SK-N-SH treated with all-trans-retinoic acid at 6 μM for 48 hours (cell line): ENCODE results near the gene NEURL1B.

Experiments used
- ARNTL ChIP-seq: fragments of 450-650 bp; formaldehyde crosslinking; IDR thresholded peaks from 2 replicates; pipeline ENCODE4 v1.5.0; 2020; ENCODE audit warnings: low read depth, mild to moderate bottlenecking, moderate library complexity, borderline replicate concordance
- BACH2 ChIP-seq: fragments of 250-450 bp; sonication (Bioruptor Pico); IDR thresholded peaks from 2 replicates; pipeline ENCODE4 v1.9.0; 2021; ENCODE audit warnings: mild to moderate bottlenecking, borderline replicate concordance
- CSDC2 ChIP-seq: fragments of 250-450 bp; sonication (Bioruptor Pico); IDR thresholded peaks from 2 replicates; pipeline ENCODE4 v1.5.0; 2020; ENCODE audit warnings: mild to moderate bottlenecking, moderate library complexity
- CSRNP3 ChIP-seq: fragments of 250-450 bp; sonication (Bioruptor Pico); IDR thresholded peaks from 2 replicates; pipeline ENCODE4 v1.5.1; 2021; ENCODE audit warnings: mild to moderate bottlenecking, moderate library complexity
- OSR1 ChIP-seq: fragments of 250-450 bp; sonication (Bioruptor Pico); IDR thresholded peaks from 2 replicates; pipeline ENCODE4 v1.8.0; 2022; ENCODE audit warnings: moderate library complexity, mild to moderate bottlenecking, inconsistent platforms
- PATZ1 ChIP-seq: fragments of 250-450 bp; sonication (Bioruptor Pico); IDR thresholded peaks from 2 replicates; pipeline ENCODE4 v1.8.0; 2020; ENCODE audit warnings: mild to moderate bottlenecking, moderate library complexity, borderline replicate concordance
- PPARA ChIP-seq: fragments of 250-450 bp; sonication (Bioruptor Pico); IDR thresholded peaks from 2 replicates; pipeline ENCODE4 v1.5.0; 2020; ENCODE audit warnings: mild to moderate bottlenecking, borderline replicate concordance
- RARB ChIP-seq: fragments of 250-450 bp; sonication (Bioruptor Pico); IDR thresholded peaks from 2 replicates; pipeline ENCODE4 v1.8.0; 2021; ENCODE audit warnings: mild to moderate bottlenecking, moderate library complexity
- SNAI2 ChIP-seq: fragments of 250-450 bp; sonication (Bioruptor Pico); IDR thresholded peaks from 2 replicates; pipeline ENCODE4 v1.5.0; 2020; ENCODE audit warnings: mild to moderate bottlenecking, moderate library complexity
- TCF4 ChIP-seq: fragments of 250-450 bp; sonication (Bioruptor Pico); IDR thresholded peaks from 2 replicates; pipeline ENCODE4 v1.8.0; 2021; ENCODE audit warnings: mild to moderate bottlenecking, moderate library complexity, borderline replicate concordance
- ZC3H10 ChIP-seq: fragments of 250-450 bp; sonication (Bioruptor Pico); IDR thresholded peaks from 2 replicates; pipeline ENCODE4 v1.5.1; 2021; ENCODE audit warnings: mild to moderate bottlenecking, moderate library complexity
- ZFP3 ChIP-seq: fragments of 250-450 bp; sonication (Bioruptor Pico); IDR thresholded peaks from 2 replicates; pipeline ENCODE4 v1.5.0; 2020; ENCODE audit warnings: mild to moderate bottlenecking, moderate library complexity
- ZNF8 ChIP-seq: fragments of 450-650 bp; formaldehyde crosslinking; IDR thresholded peaks from 2 replicates; pipeline ENCODE4 v1.5.0; 2020; ENCODE audit warnings: mild to moderate bottlenecking, moderate library complexity

DNA sequence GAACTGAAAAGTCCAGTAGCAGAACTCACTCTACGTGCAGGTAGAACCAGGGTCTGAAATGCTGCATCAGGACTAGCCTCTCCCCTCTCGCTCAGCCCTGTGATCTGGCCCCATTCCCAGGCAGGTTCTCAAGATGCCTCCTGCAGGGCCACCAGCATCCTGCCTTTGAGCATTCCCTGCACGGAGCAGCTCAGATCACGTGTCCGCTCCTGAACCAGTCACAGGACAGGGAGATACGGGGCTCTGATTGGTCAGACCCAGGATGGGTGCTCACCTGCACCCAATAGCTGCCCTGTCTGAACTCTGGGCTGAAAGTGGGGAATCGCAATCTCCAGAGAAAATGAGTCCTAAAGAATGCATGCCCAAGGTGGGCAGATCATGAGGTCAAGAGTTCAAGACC lies 50.8 kb downstream of the NEURL1B start:
- TF ChIP-seq ZNF8 = no peak
- TF ChIP-seq ZFP3 (CRISPR knock-in tag) = no peak
- TF ChIP-seq PATZ1 (CRISPR knock-in tag) = no peak
- no peak for TF ChIP-seq CSDC2 (CRISPR knock-in tag)
- TF ChIP-seq OSR1 (CRISPR knock-in tag) = no peak
- no peak for TF ChIP-seq BACH2
- no peak for TF ChIP-seq RARB
- TF ChIP-seq CSRNP3 = no peak
- TF ChIP-seq ARNTL (CRISPR knock-in tag) = no peak
- no peak for TF ChIP-seq SNAI2 (CRISPR knock-in tag)
- TF ChIP-seq TCF4 (CRISPR knock-in tag) = no peak
- TF ChIP-seq PPARA (CRISPR knock-in tag) = no peak
- no peak for TF ChIP-seq ZC3H10 (CRISPR knock-in tag)
